Measurements from ENCODE around the gene EHMT1.
"Not testable (repeated sequence)": the region's sequence is repeated elsewhere in the genome, so short reads cannot be mapped to it uniquely, and the experiment has no call there.

- TF ChIP-seq BHLHE40 (IDR thresholded peaks at IDR 0.05; ENCODE audit: borderline replicate concordance); ARNT (IDR thresholded peaks at IDR 0.05); NFRKB (IDR thresholded peaks at IDR 0.05): not testable (repeated sequence)
Observed at GRCh38 chr9:137780031-137780430, 161.2 kb downstream of the EHMT1 start.

Measured in HEK293T (cell line).